SIG-M5 treated with dmso at 0.1 percent for 504 hours (cell line): ENCODE data around the gene ACAN.

ENCODE experiments used
- DNase-seq: peaks from one replicate; lab custom pipeline; 2025; ENCODE audit not compliant: unreplicated experiment; lab: John Stamatoyannopoulos, UW

ACAN gene

DNA sequence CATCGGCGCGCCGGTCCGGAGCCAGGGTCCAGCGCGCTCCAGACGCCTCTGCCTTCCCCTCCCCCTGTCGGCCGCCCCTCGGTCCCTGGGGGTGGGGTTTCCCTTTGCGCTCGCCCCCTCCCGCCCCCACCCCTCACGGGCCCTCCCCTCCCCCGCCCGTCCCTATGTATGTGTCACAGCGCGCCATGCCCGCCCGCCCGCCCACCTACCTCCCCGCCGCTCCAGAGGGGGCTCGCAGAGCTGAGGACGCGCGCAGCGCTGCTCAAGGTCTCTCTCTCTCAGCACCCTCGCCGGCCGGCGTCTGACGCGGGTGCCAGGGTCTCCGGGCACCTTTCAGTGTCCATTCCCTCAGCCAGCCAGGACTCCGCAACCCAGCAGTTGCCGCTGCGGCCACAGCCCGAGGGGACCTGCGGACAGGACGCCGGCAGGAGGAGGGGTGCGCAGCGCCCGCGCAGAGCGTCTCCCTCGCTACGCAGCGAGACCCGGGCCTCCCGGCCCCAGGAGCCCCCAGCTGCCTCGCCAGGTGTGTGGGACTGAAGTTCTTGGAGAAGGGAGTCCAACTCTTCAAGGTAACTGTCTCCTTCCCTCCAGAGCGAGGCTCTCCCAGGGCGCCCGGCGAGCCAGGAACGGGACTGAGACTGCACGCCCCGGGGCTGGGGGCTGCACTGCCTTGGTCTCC is at the start of gene ACAN:
TSS of gene ACAN (plus strand) at position 196 of the 679 bp plus-strand sequence. CDS start 32,771 bp downstream, outside the sequence.
- DNase-seq: no peak

DNA sequence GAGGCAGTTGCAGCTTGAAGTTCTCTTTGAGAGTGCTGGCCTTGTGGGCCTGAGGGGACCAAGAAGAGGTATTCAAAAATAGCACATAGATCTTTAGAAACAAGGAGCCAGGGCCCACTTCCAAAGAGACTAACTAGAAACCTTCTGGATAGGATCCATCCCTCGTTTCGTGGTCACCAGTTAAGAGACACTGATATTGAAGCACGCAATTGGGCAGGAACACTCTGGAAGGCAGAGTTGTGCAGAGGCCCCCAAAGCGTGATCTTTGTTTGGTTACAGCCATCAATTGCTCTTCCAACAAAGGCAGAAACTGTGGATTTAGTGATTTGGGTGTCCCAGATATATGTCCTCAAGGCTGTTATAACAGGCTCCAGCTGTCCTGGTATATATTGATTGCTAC is 46.7 kb upstream of the ACAN start:
- DNase-seq: no peak

DNA sequence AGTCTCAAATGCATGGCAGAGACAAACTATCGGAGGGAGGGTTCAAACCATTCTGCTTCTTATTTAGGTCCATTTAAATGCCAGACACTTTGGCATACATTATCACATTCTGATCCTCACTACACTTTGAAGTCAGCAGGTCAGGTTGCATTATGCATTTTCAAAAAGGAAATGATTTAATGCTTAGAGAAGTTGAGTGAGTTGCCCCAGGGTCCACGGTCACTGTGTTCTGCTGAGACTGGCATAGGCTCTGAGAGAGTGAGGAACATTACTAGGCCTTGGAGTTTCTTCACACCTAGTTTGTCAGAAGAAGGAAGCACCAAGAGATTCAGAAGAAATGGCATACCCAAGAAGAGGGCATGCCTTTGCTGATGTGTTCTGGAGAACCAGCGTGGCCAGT is 46.3 kb upstream of the ACAN start:
- no peak for DNase-seq

DNA sequence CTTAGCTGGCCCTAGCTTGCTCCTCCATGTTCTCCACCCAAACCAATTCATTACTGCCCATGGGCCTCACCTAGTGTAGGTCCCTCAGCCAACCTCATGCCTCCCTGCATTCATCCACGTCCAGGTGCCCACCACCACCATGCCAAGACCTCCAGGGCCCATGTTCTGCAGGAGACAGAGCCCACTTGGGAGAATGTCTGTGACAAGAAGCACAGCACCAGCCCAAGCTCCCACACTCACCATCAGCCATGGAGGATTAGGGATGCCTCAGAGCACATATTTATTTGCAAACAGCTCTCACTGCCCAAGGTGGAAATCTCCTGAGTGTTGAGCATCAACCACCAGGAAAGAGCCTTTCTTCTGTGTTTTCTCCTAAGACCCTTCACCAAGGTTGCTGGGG is 43.4 kb upstream of the ACAN start:
- DNase-seq: no peak

- DNase-seq: no peak
Measured at GRCh38 chr15:88764448-88764847, 38.8 kb upstream of the ACAN start.

GRCh38 chr15:88765212-88765611 is 38.0 kb upstream of the ACAN start:
- no peak for DNase-seq

- no peak for DNase-seq
Measured at GRCh38 chr15:88769161-88769971, 33.9 kb upstream of the ACAN start.

GRCh38 chr15:88775776-88776175 is 27.5 kb upstream of the ACAN start:
- no peak for DNase-seq

- no peak for DNase-seq
Measured at GRCh38 chr15:88776646-88777045, 26.6 kb upstream of the ACAN start.

GRCh38 chr15:88779944-88780343 is 23.3 kb upstream of the ACAN start:
- no peak for DNase-seq

GRCh38 chr15:88782465-88782864 is 20.8 kb upstream of the ACAN start:
- DNase-seq: no peak

DNA sequence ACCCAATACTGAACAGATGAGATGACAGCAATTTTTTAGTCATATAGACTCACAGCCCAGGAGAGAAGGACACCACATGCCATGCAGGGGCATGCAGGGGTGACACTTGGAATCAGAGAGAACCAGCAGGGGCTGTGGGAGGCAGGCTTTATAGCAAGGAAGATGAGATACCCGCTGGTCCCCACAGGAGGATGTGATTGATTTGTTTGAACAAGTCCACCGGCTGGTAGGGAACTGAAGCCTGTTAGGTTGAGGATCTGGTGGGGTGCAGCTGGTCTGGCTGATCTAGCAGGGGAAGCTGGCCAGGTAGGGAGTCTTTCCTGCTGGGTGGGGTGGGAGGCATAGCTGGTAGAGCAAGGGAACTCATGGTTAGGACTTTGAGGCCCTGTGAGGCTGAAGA is 18.0 kb upstream of the ACAN start:
- no peak for DNase-seq

GRCh38 chr15:88788036-88788435 is 15.2 kb upstream of the ACAN start:
- DNase-seq: no peak

GRCh38 chr15:88788816-88789215 is 14.4 kb upstream of the ACAN start:
- DNase-seq: no peak

- no peak for DNase-seq
Measured at GRCh38 chr15:88790486-88790885, 12.8 kb upstream of the ACAN start.

DNA sequence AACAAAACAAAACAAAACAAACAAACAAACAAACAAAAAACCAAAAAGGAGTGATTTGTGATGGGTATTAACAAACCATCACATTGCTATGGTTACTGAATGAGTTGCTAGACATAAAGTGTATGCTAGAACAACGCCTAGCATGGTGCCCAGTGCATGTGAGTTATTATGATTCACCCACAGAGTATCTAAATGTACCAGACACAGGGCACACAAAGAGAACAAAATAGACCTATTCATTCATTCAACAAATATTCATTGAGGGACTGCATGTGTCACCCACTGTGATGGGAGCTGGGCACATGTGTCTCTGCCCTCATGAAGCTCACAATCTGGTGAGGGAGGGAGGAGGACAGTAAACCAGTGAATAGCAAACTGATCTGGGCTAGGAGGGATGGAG is 11.6 kb upstream of the ACAN start:
- DNase-seq: no peak

- DNase-seq: no peak
Measured at GRCh38 chr15:88792342-88793282, 10.6 kb upstream of the ACAN start.

- no peak for DNase-seq
Measured at GRCh38 chr15:88794001-88794400, 9.2 kb upstream of the ACAN start.

DNA sequence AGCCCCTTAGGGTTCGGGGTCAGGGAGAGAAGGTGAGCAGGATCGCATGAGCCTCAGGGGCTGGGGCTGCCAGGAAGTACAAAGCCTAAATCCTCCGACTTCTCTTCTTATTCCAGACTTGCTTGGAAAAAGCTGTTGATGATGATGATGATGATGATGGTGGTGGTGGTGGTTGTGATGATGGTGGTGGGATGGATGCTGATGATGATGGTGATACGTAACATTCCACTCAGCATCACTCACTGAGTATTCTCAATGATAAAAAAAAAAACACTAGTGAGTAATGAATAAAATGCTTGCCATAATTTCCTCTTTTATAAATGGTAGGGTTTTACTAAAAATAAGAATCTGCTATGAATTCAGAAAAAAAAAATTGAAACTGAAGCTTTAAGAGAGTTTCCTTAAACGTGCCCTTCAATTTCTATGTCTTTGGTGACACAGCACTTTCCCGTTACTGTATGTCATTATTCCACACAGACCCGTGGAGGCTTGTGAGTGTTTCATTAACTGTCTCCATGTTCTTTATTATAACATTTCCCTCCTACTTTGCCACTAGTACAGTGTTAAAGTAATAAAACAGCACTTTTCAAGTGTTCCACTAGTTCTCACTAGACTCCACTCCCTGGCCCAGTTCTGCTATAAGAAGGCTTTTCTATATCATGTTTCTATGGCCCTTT is 5.4 kb upstream of the ACAN start:
- DNase-seq: no peak

- no peak for DNase-seq
Measured at GRCh38 chr15:88799341-88799740, 3.9 kb upstream of the ACAN start.

GRCh38 chr15:88800026-88800425 is 3.2 kb upstream of the ACAN start:
- no peak for DNase-seq
